GM21619 (cell line): ENCODE data around the gene KLHL1.
"Not testable (repeated sequence)": the region's sequence is repeated elsewhere in the genome, so short reads cannot be mapped to it uniquely, and the experiment has no call there.

ENCODE experiments used
- ATAC-seq: cut with Tn5 transposase; IDR thresholded peaks from one replicate; pipeline ENCODE4 v1.9.1; 2021; ENCODE audit not compliant: unreplicated experiment

KLHL1 gene, protein sequence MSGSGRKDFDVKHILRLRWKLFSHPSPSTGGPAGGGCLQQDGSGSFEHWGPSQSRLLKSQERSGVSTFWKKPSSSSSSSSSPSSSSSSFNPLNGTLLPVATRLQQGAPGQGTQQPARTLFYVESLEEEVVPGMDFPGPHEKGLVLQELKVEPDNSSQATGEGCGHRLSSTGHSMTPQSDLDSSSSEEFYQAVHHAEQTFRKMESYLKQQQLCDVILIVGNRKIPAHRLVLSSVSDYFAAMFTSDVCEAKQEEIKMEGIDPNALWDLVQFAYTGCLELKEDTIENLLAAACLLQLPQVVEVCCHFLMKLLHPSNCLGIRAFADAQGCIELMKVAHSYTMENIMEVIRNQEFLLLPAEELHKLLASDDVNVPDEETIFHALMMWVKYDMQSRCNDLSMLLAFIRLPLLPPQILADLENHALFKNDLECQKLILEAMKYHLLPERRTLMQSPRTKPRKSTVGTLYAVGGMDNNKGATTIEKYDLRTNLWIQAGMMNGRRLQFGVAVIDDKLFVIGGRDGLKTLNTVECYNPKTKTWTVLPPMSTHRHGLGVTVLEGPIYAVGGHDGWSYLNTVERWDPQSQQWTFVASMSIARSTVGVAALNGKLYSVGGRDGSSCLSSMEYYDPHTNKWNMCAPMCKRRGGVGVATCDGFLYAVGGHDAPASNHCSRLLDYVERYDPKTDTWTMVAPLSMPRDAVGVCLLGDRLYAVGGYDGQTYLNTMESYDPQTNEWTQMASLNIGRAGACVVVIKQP

DNA sequence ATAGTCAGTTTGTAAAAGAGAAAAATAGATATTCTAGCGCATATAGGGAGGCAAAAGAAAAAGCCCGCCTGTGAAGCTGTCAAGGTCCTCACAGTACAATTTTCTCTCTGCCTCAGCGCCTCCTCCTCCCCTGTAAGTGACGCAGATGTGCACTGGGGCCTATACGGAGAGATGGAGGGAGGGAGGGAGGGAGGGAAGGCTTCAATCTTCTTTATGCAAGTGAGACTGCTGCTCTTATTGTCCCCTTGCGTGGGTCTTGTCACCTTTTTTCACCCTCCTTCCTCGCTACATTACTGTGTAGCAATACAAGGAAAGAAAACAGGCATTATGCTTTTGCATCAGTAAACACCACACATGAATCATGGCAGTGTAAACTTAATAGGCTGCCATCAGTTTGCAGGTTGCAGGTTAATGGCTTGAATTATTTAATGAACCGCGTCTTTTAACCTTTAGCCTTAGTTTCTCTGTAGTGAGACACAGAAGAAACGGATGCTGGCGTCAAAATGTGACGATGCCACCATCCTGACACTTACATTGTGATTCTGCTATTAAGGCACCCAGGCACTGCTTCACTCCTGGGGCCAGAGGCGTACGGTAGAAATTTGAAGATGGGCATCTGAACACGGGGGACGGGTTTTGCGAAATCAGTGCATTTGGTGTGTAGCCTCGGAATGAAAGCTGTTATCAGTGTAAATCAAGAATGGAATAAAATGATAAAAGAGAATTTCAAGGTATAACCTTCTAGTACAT lies at the start of gene KLHL1:
TSS of gene KLHL1 (minus strand) at position 97 of the 750 bp plus-strand sequence. CDS start 753 bp downstream, outside the sequence.
- no peak for ATAC-seq

DNA sequence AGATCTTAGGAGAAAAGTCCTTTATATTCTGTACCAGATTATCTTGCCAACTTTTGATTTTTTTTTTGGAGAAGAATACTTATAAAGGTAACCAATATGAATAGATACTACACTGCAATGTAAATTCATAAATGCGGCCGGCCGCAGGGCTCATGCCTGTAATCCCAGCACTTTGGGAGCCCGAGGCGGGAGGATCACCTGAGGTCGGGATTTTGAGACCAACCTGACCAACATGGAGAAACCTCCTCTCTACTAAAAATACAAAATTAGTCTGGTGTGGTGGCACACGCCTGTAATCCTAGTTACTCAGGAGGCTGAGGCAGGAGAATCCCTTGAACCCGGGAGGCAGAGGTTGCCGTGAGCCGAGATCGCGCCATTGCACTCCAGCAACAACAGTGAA lies 34.4 kb upstream of the KLHL1 start:
- not testable (repeated sequence) for ATAC-seq

DNA sequence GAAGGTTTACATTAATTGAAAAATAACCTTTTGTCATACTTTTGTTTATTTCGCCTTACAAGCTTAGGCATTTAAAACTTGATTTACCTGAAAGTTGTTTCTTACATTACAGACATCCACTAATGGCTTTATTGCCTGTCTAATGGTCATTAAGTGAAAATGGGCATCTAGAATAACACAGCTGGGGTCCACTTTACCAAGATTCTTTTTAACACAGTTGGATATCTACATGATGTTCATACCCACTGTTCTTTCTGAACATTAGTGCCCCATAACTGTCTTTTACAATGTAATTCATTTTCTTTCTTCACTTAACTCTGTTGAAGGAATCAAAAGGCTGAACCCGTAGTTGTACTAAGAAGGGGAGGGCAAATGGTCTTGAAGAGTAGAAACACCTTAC lies 19.8 kb upstream of the KLHL1 start:
- ATAC-seq = no peak

DNA sequence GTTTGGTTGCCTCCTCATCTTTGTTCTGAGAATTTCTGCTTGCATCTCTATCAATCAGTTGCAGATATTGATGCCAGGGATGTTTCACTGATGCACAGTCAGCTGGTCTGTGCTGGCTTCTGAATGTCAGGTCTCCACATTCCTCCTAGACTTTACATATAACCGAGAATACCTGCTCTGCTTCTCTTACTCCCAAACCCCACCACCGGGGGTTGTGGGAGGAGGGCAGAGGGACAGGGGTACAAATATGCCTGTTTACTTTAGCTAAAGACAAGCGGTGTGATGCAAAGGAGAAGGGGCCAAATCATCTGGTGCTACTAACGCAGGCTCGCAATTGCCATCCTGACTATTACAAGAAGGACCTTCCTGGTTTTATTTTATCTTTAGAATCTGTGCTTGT lies 17.4 kb upstream of the KLHL1 start:
- no peak for ATAC-seq

DNA sequence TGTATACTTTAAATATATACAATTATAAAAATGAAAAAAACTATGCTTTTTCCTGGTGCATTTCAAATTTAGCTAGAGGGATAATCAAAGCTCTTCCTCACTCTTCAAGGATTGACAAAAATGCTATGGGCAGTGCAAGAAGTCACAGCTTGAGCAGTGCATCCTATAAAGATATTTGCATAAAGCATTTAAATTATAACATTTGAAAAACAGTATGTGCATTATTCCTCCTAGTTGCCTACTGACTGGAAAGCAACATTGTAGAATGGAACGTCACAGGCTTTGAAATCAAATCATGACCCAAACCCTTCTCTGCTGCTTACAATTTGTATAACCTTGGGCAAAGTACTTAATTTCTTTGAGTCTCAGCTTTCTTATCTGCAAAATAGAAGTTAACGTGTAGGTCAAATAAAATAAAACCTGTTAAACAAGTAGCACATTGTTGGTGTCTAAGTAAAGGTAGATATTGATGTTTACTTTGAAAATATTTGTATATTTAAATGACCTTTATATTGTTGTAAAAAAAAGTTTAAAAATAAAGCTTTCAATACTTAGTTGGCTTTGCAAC lies 9.2 kb upstream of the KLHL1 start:
- ATAC-seq = no peak

DNA sequence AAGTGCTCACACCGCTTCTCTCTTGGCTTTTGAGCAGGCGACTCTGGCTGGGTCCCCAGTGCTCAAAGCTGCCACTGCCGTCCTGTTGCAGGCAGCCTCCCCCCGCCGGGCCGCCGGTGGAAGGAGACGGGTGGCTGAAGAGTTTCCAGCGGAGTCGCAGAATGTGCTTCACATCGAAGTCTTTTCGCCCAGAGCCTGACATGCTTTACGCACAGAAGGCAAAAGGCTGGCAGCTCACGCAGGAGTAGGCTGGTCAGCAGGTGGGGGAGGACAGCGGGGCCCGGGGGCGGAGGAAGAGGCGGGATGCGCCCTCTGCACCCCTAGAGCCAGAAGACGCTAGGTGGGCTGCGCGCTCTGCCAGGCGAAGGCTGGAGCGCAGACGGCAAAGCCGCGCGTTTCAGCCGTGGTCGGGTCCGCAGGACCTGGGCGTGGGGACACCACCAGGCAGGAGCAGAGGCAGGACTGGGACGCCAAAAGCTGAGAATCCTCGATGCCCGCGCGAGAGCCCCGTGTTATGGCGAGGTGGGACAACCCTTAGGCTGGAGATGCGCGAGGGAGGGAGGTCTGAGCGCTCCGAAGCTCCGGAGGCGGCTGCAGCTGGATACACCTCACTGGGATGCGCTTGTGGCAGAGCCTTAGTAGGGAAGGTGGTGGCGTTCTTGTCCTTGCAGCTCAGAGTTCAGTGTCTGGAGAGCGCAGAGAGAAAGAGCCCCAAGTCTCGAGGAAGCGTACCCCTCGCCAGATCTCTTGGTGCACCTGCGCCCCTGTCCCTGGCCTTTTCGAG lies 562 bp downstream of the KLHL1 start, which contains the start of gene ATXN8OS:
TSS of gene ATXN8OS (plus strand) at position 329 of the 784 bp plus-strand sequence.
- ATAC-seq = no peak

DNA sequence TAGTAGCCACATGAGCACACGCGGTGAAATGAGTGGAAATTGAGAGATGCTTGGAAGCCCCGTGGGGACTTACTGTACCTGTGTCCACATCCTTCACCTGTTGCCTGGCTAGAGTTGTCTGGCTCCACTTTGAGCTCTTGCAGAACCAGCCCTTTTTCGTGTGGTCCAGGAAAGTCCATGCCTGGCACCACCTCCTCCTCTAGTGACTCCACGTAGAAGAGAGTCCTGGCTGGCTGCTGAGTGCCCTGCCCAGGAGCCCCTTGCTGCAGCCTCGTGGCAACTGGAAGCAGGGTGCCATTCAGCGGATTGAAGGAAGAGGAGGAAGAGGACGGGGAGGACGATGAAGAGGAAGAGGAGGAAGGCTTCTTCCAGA lies 1.1 kb downstream of the KLHL1 start:
- ATAC-seq = no peak

DNA sequence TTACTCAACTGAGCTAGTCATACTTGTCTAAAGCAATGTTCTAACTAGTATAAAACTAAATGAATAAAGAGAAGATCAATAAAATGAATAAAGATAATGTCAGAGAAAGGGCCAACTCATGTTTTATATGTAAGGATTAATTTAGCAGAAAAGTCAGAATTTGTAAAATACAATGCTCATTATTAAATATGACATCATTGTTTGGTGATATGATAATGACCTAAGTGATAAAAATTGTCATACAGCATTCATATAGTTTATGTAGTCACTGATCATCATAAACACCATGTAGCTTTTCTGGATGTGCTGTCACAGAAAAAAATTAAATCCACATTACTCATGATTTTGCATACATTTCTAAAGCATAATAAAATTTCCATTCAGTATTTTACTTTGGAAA lies 3.8 kb downstream of the KLHL1 start:
- ATAC-seq = no peak

DNA sequence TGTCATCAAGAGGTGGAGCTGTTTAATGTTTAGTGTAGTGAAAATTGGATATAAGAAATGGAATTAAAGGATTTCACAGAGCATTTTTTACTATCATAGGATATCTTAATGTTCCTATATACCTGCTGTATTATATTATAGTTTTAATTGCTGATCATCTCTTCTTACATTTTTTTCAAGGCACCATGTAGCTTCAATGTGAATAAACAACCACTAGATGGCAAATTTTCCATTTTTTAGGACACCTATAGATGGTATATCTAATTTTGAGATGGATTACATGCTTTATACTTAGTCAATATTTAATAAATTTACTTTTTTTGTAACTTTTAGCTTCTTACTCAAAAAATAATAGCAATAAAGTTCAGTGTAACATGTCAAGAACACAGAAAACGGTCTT lies 9.6 kb downstream of the KLHL1 start:
- no peak for ATAC-seq

DNA sequence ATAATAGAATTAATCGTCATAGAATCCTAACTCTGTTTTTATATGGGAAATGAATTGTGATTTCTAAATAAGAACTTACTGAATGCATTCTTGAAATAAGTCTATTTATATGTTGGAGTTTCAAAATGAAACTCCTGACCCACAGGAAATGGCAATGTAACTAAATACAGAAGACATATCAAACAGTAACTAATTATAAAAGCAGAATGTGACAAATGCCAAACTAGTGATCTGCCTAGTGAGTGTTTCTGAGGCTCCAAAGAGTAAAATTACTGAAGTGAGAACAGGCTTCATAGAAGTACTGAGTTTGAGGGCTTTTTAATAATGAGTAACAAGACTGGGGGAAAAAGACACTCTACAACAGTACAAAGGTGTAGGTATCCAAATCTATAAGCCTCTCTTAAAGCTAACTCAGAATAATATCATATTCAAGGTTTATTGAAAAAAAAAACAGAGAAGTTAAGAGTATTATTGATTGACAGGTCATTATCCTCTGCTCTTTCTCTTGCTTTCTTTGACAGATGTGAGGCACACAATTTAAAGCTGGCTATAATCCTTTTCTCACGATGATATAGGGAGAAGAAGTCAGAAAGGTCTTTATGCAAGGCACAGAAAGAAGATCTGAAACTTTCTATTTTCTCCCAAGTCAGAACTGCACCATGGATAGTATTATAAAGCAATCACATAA lies 18.1 kb downstream of the KLHL1 start:
- peak; percentile 90 for ATAC-seq

DNA sequence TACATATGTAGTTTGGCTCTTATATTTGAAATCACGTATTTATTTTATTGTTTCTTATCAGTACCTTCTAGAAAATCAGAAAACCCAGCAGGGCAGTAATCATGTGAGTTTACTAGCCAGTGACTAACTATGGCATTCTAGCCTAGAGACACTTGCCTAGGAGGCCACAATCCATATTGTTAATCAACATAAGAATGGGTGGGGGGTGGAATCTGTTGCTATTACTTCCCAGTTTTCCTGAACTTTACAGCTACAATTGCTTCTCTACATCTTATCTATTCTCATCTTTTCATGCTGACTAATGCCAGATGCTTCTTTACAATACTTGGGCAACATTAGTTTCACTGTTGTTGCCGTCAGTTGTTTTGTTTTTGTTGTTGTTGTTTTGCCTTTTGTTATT lies 19.3 kb downstream of the KLHL1 start:
- ATAC-seq = no peak

DNA sequence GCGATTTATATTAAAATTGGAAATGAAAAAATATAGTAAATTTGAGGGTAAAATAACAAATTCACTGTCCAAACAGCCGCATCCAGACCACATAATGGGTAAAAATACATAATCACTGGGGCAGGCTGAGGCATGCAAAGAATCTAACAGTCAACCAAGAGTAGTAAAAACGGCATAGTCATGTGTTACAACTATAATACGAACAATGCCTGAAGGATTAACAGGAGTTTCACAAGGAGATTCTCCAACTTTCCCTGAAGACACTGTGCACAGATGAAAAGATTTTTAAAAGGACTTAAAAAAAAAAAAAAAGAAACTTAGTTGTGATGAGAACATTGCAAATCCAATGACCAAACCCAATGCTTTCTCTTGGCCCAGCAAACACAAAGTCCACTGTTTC lies 21.0 kb downstream of the KLHL1 start:
- no peak for ATAC-seq

DNA sequence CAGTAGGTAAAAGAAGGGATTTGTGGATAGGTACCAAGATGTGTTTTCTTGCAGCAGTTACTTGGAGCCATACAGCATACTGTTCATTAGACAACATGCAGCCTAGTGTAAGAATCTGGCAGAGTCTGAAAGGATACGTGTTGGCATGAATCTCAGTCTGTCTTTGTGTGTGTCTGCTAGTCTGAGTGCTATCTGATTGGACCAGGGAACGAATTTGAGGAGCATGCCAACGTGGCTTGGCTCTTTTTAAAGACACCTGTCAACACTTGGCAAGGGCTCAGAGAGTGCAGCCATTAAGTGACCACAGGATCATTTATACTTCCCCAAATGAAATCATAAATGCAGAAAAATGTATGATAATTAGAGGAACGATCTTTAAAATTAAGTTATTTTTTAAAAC lies 28.2 kb downstream of the KLHL1 start:
- ATAC-seq = no peak

DNA sequence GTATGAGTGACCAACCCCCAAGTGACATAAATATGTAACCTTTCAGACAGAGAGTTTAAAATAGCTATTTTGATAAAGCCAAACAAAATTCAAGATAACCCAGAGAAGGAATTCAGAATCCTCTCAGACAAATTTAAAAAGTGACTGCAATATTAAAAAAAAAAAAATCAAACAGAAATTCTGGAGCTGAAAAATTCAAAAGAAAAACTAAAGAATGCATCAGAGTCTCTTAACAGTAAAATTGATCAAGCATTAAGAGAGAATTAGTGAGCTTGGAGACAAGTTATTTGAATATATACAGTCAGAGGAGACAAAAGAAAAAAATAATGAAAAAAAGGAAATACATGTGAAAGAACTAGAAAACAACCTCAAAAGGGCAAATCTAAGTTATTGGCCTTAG lies 53.7 kb downstream of the KLHL1 start:
- no peak for ATAC-seq

DNA sequence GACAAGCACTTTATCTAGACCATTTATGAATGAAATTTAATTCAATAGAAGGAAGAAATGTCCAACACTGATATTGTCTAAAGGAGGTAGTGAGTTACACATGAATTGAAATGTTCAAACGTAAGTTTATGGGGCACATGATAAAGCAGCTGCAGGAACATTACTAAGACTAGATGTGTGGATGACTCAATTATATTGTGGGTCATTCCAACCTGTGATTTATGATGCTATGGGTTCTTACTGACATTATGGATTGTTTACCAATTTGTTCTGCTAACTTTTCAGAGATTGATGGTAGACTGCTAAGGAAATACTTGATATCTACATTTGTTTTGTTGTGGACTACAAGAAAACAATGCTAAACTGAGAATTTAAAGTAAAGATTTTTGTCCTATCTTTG lies 56.7 kb downstream of the KLHL1 start:
- no peak for ATAC-seq

DNA sequence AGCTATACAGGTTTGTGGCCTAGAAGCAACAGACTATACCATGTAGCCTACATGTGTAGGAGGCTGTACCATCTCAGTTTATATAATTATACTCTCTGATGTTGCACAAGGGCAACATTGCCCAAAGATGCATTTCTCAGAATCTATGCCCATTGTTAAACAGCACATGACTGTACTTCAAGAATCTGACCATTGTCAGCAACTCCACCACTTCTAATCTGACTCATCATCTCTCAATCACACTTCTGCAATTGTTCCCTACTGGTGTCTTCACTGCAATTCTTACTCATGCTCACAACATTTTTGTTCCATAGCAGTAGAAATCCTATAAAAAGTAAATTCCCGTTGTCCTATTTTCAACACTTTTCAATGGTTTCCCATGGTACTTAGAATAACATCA lies 64.6 kb downstream of the KLHL1 start:
- peak; percentile 59 for ATAC-seq

DNA sequence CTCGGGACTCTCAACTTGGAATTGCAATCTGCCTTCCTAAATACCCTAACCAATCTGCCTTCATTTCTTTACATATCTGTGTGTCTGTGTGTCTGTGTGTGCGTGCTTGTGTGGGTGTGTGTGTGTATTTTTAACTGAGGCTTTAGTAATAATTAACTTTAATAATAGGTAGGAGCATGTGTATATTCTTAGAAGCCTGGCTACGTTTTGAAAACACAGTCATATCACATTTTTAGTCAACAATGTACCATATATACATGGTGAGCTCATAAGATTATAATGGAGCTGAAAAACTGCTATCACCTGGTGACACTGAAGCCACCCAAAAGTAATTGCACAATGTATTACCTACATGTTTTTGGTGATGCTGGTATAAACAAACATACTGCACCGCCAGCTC lies 66.1 kb downstream of the KLHL1 start:
- peak; percentile 49 for ATAC-seq

DNA sequence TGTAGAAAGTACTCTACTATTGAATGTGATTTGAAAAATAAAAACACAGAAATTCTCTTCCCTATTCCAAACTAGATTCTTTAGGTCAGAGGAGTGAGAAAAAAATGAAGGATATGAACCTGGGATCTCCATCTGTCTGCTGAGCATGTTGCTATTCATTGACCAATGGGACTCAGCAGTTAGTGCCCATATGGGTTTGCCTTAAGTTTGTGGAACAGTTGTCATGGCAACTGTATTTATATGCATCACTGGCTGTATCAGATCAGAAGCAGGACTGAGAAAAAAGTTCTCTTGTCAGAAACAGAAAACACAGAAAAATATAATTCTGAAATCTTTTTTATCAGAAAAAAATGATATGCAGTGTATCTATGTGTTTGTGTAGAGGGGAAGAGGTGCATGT lies 74.0 kb downstream of the KLHL1 start:
- ATAC-seq = no peak

DNA sequence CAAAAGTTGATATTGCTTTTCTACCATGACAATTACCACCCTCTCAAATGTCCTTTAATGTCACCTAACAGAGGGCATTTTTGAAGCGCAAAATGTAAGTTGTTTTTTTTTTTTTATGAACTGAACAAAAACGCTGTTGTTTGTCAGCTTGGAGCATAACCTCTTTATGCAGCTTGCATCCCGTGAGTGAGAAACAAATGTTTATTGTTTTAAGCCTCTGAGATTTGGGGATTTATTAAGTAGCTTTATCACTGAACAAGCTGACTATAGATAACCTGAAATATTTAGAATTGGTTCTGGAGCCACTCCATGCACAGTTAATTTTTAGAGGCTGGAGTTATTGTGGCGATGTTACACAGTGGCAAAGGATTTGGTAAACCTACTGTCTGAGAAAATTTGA lies 80.7 kb downstream of the KLHL1 start:
- ATAC-seq = no peak

DNA sequence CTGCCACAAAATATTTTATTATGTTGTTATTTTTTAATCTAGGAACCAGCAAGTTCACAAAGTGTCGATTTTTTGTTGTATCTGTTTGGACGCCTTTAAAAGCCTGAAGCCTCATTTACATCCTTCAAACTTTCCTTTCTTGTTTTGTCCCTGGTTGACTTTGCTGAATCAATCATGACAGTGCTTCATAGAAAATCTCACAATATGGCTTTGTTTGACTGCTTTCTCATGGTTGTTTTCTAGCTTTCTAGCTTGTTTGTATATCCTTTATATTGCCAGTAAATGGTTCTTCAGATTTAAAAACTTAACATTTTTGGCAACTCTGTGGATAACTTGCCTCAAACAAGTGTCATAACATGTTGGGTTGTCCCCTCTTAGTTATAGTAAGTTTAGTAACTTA lies 84.7 kb downstream of the KLHL1 start:
- no peak for ATAC-seq
